Measurements from ENCODE around the gene NFIA. TPM values are rescaled to one million over a fixed set of nuclear protein-coding genes. Genes with fewer than 3 reads are reported as not detected.
"Not testable (repeated sequence)": the region's sequence is repeated elsewhere in the genome, so short reads cannot be mapped to it uniquely, and the experiment has no call there.

The NFIA gene
- total RNA-seq, 1 donor from 2014 or later: 66.6 TPM

DNA sequence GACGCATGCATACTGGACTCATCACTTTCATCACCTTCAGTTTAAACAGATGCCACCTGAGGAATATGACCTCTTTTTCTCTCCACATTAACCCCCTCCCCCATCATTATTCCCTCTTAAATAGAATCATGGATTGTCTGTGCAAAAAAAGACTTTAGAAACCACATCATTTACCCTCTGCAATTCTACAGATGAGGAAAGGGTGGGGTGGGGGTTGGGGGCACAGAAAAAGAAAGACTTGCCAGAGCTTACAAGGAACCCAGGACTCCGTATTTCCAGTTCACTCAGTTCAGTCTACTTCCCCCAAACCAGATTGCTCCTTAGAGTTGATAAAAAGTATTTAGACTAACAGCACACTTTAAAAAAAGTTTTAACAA, 26.2 kb upstream of the NFIA start:
- ATAC-seq (no peak), DNase-seq (no peak)
- Histone ChIP-seq H3K4me1 (peaks cover 38% of the 10 kb centered on the region), H3K9me3 (no peaks in the 10 kb centered on the region), H3K27me3 (no peaks in the 10 kb centered on the region), H3K27ac (peak overlapping the region; percentile 91), H3K4me3 (peak overlapping the region; percentile 84), H3K36me3 (no peaks in the 10 kb centered on the region)
- no peak for TF ChIP-seq CTCF (IDR thresholded peaks at IDR 0.05)
- intact Hi-C loops (cut with DNase I): loop anchor here (10.0 kb wide), 1 partner anchor 399 kb away; no protein-coding TSS in a partner anchor

DNA sequence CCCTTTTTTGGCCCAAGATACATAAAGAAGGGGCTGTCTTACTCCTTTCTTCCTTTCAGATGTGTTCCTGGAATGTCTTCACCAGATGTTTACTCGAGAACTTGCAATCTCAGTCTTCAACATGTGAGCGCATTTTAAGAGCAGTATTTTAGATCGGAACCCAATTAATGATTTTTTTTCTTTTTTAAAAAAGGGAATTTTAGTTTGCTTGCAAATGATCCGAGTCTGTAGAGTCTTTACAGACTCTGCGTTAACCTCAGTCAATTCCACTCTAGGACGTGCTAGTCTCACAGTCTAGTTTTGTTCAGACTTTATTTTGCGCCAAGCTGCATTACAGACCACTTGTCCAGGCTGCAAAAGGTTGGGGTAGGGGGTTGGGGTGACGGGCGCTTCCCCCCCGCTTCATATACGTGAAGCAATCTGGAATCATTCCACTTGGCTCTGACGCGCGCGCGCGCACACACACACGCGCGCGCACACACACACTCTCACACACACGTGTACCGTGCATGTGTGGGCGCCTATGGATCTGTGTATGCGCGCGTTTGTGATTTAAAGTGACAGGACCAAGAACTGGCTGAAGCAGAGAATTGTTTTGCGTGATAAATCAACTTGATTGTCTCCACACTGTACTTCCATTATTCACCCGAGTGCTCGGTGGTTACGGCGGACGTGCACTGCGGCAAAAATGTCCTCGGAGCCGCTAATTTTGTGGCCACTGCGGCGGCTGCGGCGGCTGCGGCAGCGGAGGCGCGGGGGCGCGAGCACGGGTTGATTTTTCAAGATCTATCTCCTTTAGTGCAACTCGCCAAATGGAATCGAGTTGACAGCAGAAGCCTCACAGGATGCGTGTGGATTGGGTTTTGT, 25.6 kb upstream of the NFIA start:
- no peak for TF ChIP-seq CTCF (IDR thresholded peaks at IDR 0.05)
- intact Hi-C loops (cut with DNase I): loop anchor here (10.0 kb wide), 1 partner anchor 398 kb away; no protein-coding TSS in a partner anchor
- DNase-seq (peak; percentile 81), ATAC-seq (peak; percentile 68)
- no peaks in the 10 kb centered on the region for H3K36me3 ChIP-seq
- peak overlapping the region; percentile 91 for H3K27ac ChIP-seq
- H3K27me3 ChIP-seq: no peaks in the 10 kb centered on the region
- H3K4me3 ChIP-seq: peak overlapping the region; percentile 84
- H3K9me3 ChIP-seq: no peaks in the 10 kb centered on the region
- peaks cover 38% of the 10 kb centered on the region for H3K4me1 ChIP-seq

GRCh38 chr1:61058483-61059245, 23.7 kb upstream of the NFIA start:
- intact Hi-C loops (cut with DNase I): loop anchor here (10.0 kb wide), 1 partner anchor 396 kb away; no protein-coding TSS in a partner anchor
- H3K9me3 ChIP-seq: no peaks in the 10 kb centered on the region
- DNase-seq (no peak), ATAC-seq (no peak)
- peaks cover 28% of the 10 kb centered on the region for H3K4me1 ChIP-seq
- H3K27me3 ChIP-seq: no peaks in the 10 kb centered on the region
- no peaks in the 10 kb centered on the region for H3K36me3 ChIP-seq
- no peak overlapping the region for H3K27ac ChIP-seq
- TF ChIP-seq CTCF (IDR thresholded peaks at IDR 0.05): no peak
- H3K4me3 ChIP-seq: no peak overlapping the region

- H3K9me3 ChIP-seq; H3K4me1 ChIP-seq; H3K36me3 ChIP-seq; ATAC-seq; intact Hi-C loops (cut with DNase I); H3K27ac ChIP-seq; H3K4me3 ChIP-seq; H3K27me3 ChIP-seq; DNase-seq: not testable (repeated sequence)
These were observed 20.8 kb upstream of the NFIA start for GRCh38 chr1:61061601-61062000.

- Histone ChIP-seq H3K27me3 (no peaks in the 10 kb centered on the region), H3K4me1 (no peaks in the 10 kb centered on the region), H3K36me3 (no peaks in the 10 kb centered on the region), H3K9me3 (no peaks in the 10 kb centered on the region), H3K4me3 (no peak overlapping the region), H3K27ac (no peak overlapping the region)
- intact Hi-C loops (cut with DNase I): no loop called here
- TF ChIP-seq CTCF (IDR thresholded peaks at IDR 0.05): no peak
- DNase-seq (no peak), ATAC-seq (no peak)
These were observed 17.7 kb upstream of the NFIA start for GRCh38 chr1:61064673-61065072.
